Spinal cord (tissue), 10 donors: ENCODE data around the gene EED. TPM values are rescaled to one million over a fixed set of nuclear protein-coding genes. Genes with fewer than 3 reads are reported as not detected.

ENCODE experiments used
- DNase-seq, 6 donors: peaks; one replicate each; pipeline versions ENCODE4 v3.0.0 to v3.0.0-alpha.2; 2013 to 2015; ENCODE audit warnings: low spot score in 6 of 6, low read depth in 4 of 6
- H3K27ac ChIP-seq: one replicate; pipeline ENCODE4 v1.5.1; 2013; ENCODE audit warnings: low read depth, low read length, control low read depth
- H3K27me3 ChIP-seq: one replicate; pipeline ENCODE4 v1.6.1; 2013; ENCODE audit warnings: low read length; ENCODE audit not compliant: control insufficient read depth, insufficient read depth
- H3K36me3 ChIP-seq: one replicate; pipeline ENCODE4 v1.6.1; 2013; ENCODE audit warnings: low read length; ENCODE audit not compliant: control insufficient read depth, insufficient read depth
- H3K4me1 ChIP-seq: one replicate; pipeline ENCODE4 v1.6.1; 2013; ENCODE audit warnings: low read length; ENCODE audit not compliant: control insufficient read depth, insufficient read depth
- H3K4me3 ChIP-seq: one replicate; pipeline ENCODE4 v1.5.1; 2013; ENCODE audit warnings: low read depth, low read length, control low read depth
- H3K9me3 ChIP-seq: one replicate; pipeline ENCODE4 v1.6.1; 2013; ENCODE audit warnings: low read length; ENCODE audit not compliant: control insufficient read depth, insufficient read depth
- WGBS: methylation state at CpG from one replicate; pipeline ENCODE4 v1.1.5; 2013; ENCODE audit warnings: missing lambda C conversion rate; ENCODE audit not compliant: insufficient coverage; 5-methylcytosine and 5-hydroxymethylcytosine counted together
- polyA plus RNA-seq, 2 donors: library from polyadenylated mRNA; unstranded; fragments of 120-200 nt; gene quantifications; one replicate each; pipeline ENCODE4 v1.2.1, GENCODE V29; 2013; ENCODE audit not compliant: insufficient read length in 2 of 2
- total RNA-seq, 2 donors: library from RNA; depleted of rRNA in 1 of 2; stranded (reverse); fragments of 120-200 nt in 1 of 2; fragments of >200 nt in 1 of 2; gene quantifications; one replicate each; pipeline versions ENCODE4 v1.2.3 to v1.2.4, GENCODE V29; 2013 to 2014
- donor health status: healthy.

EED gene
- total and polyA plus RNA-seq, 4 donors: 18.3 to 34.0 (median 32.6) TPM

GRCh38 chr11:86204356-86204755 lies 40.2 kb upstream of the EED start:
- no peak overlapping the region for H3K4me3 ChIP-seq
- no peaks in the 10 kb centered on the region for H3K27me3 ChIP-seq
- H3K9me3 ChIP-seq: peaks cover 2% of the 10 kb centered on the region
- no CpG with 5 or more reads among the region's 1 CpG for WGBS
- H3K4me1 ChIP-seq: no peaks in the 10 kb centered on the region
- DNase-seq: no peak
- no peaks in the 10 kb centered on the region for H3K36me3 ChIP-seq
- no peak overlapping the region for H3K27ac ChIP-seq

- H3K36me3 ChIP-seq: no peaks in the 10 kb centered on the region
- no peak overlapping the region for H3K27ac ChIP-seq
- no peak overlapping the region for H3K4me3 ChIP-seq
- 90% methylated on average over 4 of the region's 11 CpGs for WGBS
- peaks cover 2% of the 10 kb centered on the region for H3K9me3 ChIP-seq
- no peaks in the 10 kb centered on the region for H3K27me3 ChIP-seq
- DNase-seq: no peak
- H3K4me1 ChIP-seq: no peaks in the 10 kb centered on the region
Observed at GRCh38 chr11:86205421-86206336, 38.9 kb upstream of the EED start.

- Histone ChIP-seq H3K27ac (no peak overlapping the region), H3K27me3 (no peaks in the 10 kb centered on the region), H3K9me3 (peaks cover 2% of the 10 kb centered on the region), H3K36me3 (no peaks in the 10 kb centered on the region), H3K4me1 (no peaks in the 10 kb centered on the region), H3K4me3 (no peak overlapping the region)
- no peak for DNase-seq
- WGBS: 100% methylated on average over 1 of the region's 2 CpGs
Observed at GRCh38 chr11:86206337-86206695, 38.2 kb upstream of the EED start.

- WGBS: no CpG with 5 or more reads among the region's 2 CpGs
- no peaks in the 10 kb centered on the region for H3K27me3 ChIP-seq
Observed at GRCh38 chr11:86207413-86207812, 37.1 kb upstream of the EED start.

GRCh38 chr11:86208572-86208971 lies 36.0 kb upstream of the EED start:
- no peak overlapping the region for H3K27ac ChIP-seq
- no peaks in the 10 kb centered on the region for H3K27me3 ChIP-seq
- no peaks in the 10 kb centered on the region for H3K4me1 ChIP-seq
- peaks cover 2% of the 10 kb centered on the region for H3K9me3 ChIP-seq
- H3K4me3 ChIP-seq: no peak overlapping the region
- no peaks in the 10 kb centered on the region for H3K36me3 ChIP-seq
- no peak for DNase-seq

More at GRCh38 chr11:86207413-86207812, 37.1 kb upstream of the EED start:
- no peak for DNase-seq
- Histone ChIP-seq H3K4me3 (no peak overlapping the region), H3K27ac (no peak overlapping the region), H3K9me3 (peaks cover 2% of the 10 kb centered on the region), H3K36me3 (no peaks in the 10 kb centered on the region), H3K4me1 (no peaks in the 10 kb centered on the region)

- H3K27me3 ChIP-seq: no peaks in the 10 kb centered on the region
- DNase-seq: no peak
- no peak overlapping the region for H3K27ac ChIP-seq
- no peaks in the 10 kb centered on the region for H3K36me3 ChIP-seq
- 94% methylated on average over 6 of the region's 9 CpGs for WGBS
- no peak overlapping the region for H3K4me3 ChIP-seq
- peaks cover 2% of the 10 kb centered on the region for H3K9me3 ChIP-seq
- H3K4me1 ChIP-seq: no peaks in the 10 kb centered on the region
Observed at GRCh38 chr11:86209806-86210657, 34.5 kb upstream of the EED start.

GRCh38 chr11:86210898-86211297 lies 33.7 kb upstream of the EED start:
- DNase-seq: no peak
- no peaks in the 10 kb centered on the region for H3K4me1 ChIP-seq
- no peaks in the 10 kb centered on the region for H3K36me3 ChIP-seq
- no peaks in the 10 kb centered on the region for H3K27me3 ChIP-seq
- peaks cover 2% of the 10 kb centered on the region for H3K9me3 ChIP-seq
- 100% methylated on average over 2 of the region's 4 CpGs for WGBS
- H3K27ac ChIP-seq: no peak overlapping the region
- H3K4me3 ChIP-seq: no peak overlapping the region

- Histone ChIP-seq H3K9me3 (peaks cover 2% of the 10 kb centered on the region), H3K4me1 (no peaks in the 10 kb centered on the region), H3K36me3 (no peaks in the 10 kb centered on the region), H3K27me3 (no peaks in the 10 kb centered on the region), H3K4me3 (no peak overlapping the region), H3K27ac (no peak overlapping the region)
- WGBS: 89% methylated on average over 3 of the region's 4 CpGs
- DNase-seq: no peak
Observed at GRCh38 chr11:86211619-86212018, 32.9 kb upstream of the EED start.

GRCh38 chr11:86212019-86212611 lies 32.4 kb upstream of the EED start:
- Histone ChIP-seq H3K27me3 (no peaks in the 10 kb centered on the region), H3K27ac (no peak overlapping the region), H3K4me3 (no peak overlapping the region), H3K9me3 (peaks cover 2% of the 10 kb centered on the region), H3K36me3 (no peaks in the 10 kb centered on the region), H3K4me1 (no peaks in the 10 kb centered on the region)
- DNase-seq: no peak
- no CpG with 5 or more reads among the region's 2 CpGs for WGBS
